Measurements from ENCODE around the gene PREP. TPM values are rescaled to one million over a fixed set of nuclear protein-coding genes. Genes with fewer than 3 reads are reported as not detected.

Gene PREP
- total and polyA plus RNA-seq, 2 of the 8 experiments (the other 6 are each of a cell fraction or from before 2014, with no cell fraction given): 26.8 to 70.0 TPM

GRCh38 chr6:105430685-105431084, 27.8 kb upstream of the PREP start:
- H3K4me1 ChIP-seq (replicated peaks in 1 of 4; ENCODE audit: control insufficient read depth in 3 of 4, insufficient read depth in 4 of 4, low read length in 3 of 4): peaks cover 0 to 3% (median 0%) of the 10 kb centered on the region in 4 experiments; a peak in 1 of 7 replicates
- no peak overlapping the region for H3K56ac ChIP-seq (replicated peaks; ENCODE audit: insufficient read length, low read depth, low read length)
- FAIRE-seq (no peak), DNase-seq (ENCODE audit: low read depth in 1 of 2, low spot score in 2 of 2) (no peak)
- no peak overlapping the region for H3K18ac ChIP-seq (ENCODE audit: extremely low read depth, low read length)
- no peak overlapping the region for H2BK120ac ChIP-seq (replicated peaks; ENCODE audit: low read depth, low read length)
- no peak overlapping the region for H2BK20ac ChIP-seq (ENCODE audit: low read length)
- H4K20me1 ChIP-seq (replicated peaks in 1 of 2; ENCODE audit: control insufficient read depth in 1 of 2, insufficient read depth in 2 of 2, low read length in 2 of 2): no peaks in the 10 kb centered on the region
- H3K14ac ChIP-seq (ENCODE audit: insufficient read length): no peak overlapping the region
- WGBS, 2 experiments (ENCODE audit: extremely low coverage in 1 of 2, insufficient coverage in 1 of 2, insufficient read length in 1 of 2, insufficient replicate concordance in 2 of 2, low coverage in 1 of 2, low lambda C conversion rate in 2 of 2, missing lambda C conversion rate in 1 of 2): 93% methylated on average over 3 of the region's 3 CpGs; no CpG with 5 or more reads in 1 of the 2 experiments
- H3K4me2 ChIP-seq (ENCODE audit: insufficient read depth in 1 of 2, low read depth in 2 of 2, low read length in 2 of 2): no peak overlapping the region
- no peak overlapping the region for H2AK5ac ChIP-seq (ENCODE audit: low read depth, low read length)
- H2BK15ac ChIP-seq (ENCODE audit: low read length): no peak overlapping the region
- no peaks in the 10 kb centered on the region for H3K79me2 ChIP-seq (ENCODE audit: control insufficient read depth in 1 of 2, insufficient read depth in 2 of 2, low read length in 2 of 2)
- H3K27me3 ChIP-seq (replicated peaks in 1 of 4; ENCODE audit: control insufficient read depth in 3 of 4, extremely low read depth in 1 of 4, insufficient read depth in 3 of 4, low read length in 3 of 4): no peaks in the 10 kb centered on the region
- H4K5ac ChIP-seq (ENCODE audit: insufficient read length, low read depth, low read length): no peak overlapping the region
- H3K79me1 ChIP-seq (ENCODE audit: low read depth, low read length): no peaks in the 10 kb centered on the region
- no peaks in the 10 kb centered on the region for H3K9me3 ChIP-seq (ENCODE audit: insufficient read depth in 2 of 2, low read depth in 1 of 2, low read length in 1 of 2)
- no peak overlapping the region for H3K9ac ChIP-seq (replicated peaks in 1 of 4; ENCODE audit: extremely low read depth in 1 of 4, low read depth in 3 of 4, low read length in 3 of 4)
- H3K27ac ChIP-seq (ENCODE audit: low read depth, low read length): no peak overlapping the region
- H3K4ac ChIP-seq (replicated peaks; ENCODE audit: insufficient read length, low read depth, low read length): no peak overlapping the region
- no peak overlapping the region for H2BK5ac ChIP-seq (ENCODE audit: low read depth, low read length)
- H3K4me3 ChIP-seq (ENCODE audit: extremely low read depth in 1 of 4, insufficient read depth in 2 of 4, low read depth in 3 of 4, low read length in 4 of 4): no peak overlapping the region
- no peak overlapping the region for H2BK12ac ChIP-seq (ENCODE audit: low read depth, low read length)
- ChIA-PET POLR2A (ENCODE audit: partially characterized antibody) (interaction anchor here (1.2 kb wide), 1 partner anchor 28 kb away, joined by 4 read pairs; the partner anchor contains the start of gene PREP), CTCF (ENCODE audit: partially characterized antibody) (interaction anchor here (0.6 to 2.7 kb wide), 14 partner anchors 8 to 871 kb away, joined by 3 to 14 read pairs (median 3); no protein-coding TSS in a partner anchor)
- H3K23me2 ChIP-seq (ENCODE audit: low read depth, low read length): no peaks in the 10 kb centered on the region
- no peak overlapping the region for H3K23ac ChIP-seq (ENCODE audit: insufficient read length)
- H4K8ac ChIP-seq (ENCODE audit: extremely low read depth, insufficient read depth, low read length): no peak overlapping the region
- no peaks in the 10 kb centered on the region for H3K36me3 ChIP-seq (ENCODE audit: control insufficient read depth in 2 of 4, insufficient read depth in 4 of 4, low read length in 3 of 4)
- H2AFZ ChIP-seq (ENCODE audit: low read length): no peak overlapping the region
- no peak overlapping the region for H4K91ac ChIP-seq (replicated peaks; ENCODE audit: insufficient read length, low read length)
- TF ChIP-seq HDAC2 (IDR thresholded peaks at IDR 0.05; ENCODE audit: borderline replicate concordance in 1 of 2, low read depth in 2 of 2, low read length in 2 of 2): no peak
- TF ChIP-seq JUND (IDR thresholded peaks at IDR 0.05; ENCODE audit: low read length): no peak
- TF ChIP-seq SUZ12 (IDR thresholded peaks at IDR 0.05; ENCODE audit: low read length): no peak
- TF ChIP-seq PHF8 (conservative IDR thresholded peaks at IDR 0.05; ENCODE audit: low read depth, low read length): no peak
- no peak for TF ChIP-seq EGR1 (IDR thresholded peaks at IDR 0.05; ENCODE audit: borderline replicate concordance, low read depth, low read length)
- TF ChIP-seq CTBP2 (IDR thresholded peaks at IDR 0.05; ENCODE audit: borderline replicate concordance, insufficient read depth, insufficient read length, low read length): no peak
- no peak for TF ChIP-seq SIRT6 (IDR thresholded peaks at IDR 0.05; ENCODE audit: low read length)
- TF ChIP-seq USF2 (IDR thresholded peaks at IDR 0.05; ENCODE audit: low read length): no peak
- TF ChIP-seq KDM5A (IDR thresholded peaks at IDR 0.05; ENCODE audit: low read length): no peak
- TF ChIP-seq EP300 (IDR thresholded peaks at IDR 0.05; ENCODE audit: borderline replicate concordance in 1 of 2, low read depth in 2 of 2, low read length in 2 of 2): no peak
- TF ChIP-seq NANOG (IDR thresholded peaks at IDR 0.05; ENCODE audit: insufficient read depth, low read depth, low read length, poor library complexity, severe bottlenecking): no peak
- TF ChIP-seq KDM1A (IDR thresholded peaks at IDR 0.05; ENCODE audit: borderline replicate concordance, low read length): no peak

Measured in H1 (cell line).